ENCODE data around the gene GNG8.
"Not testable (repeated sequence)": the region's sequence is repeated elsewhere in the genome, so short reads cannot be mapped to it uniquely, and the experiment has no call there.

The GNG8 gene

GRCh38 chr19:46644720-46645119 lies 8.7 kb upstream of the GNG8 start:
- DNase-seq, result no peak

- DNase-seq, result no peak
Measured at GRCh38 chr19:46640656-46641055, 4.7 kb upstream of the GNG8 start.

- DNase-seq, result no peak
Measured at GRCh38 chr19:46639358-46640182, 3.6 kb upstream of the GNG8 start.

- no peak for DNase-seq
Measured at GRCh38 chr19:46637224-46637623, 1.2 kb upstream of the GNG8 start.

- no peak for DNase-seq
Measured at GRCh38 chr19:46634656-46635218, 1.3 kb downstream of the GNG8 start.

GRCh38 chr19:46634045-46634655 lies 1.9 kb downstream of the GNG8 start:
- DNase-seq, result peak; percentile 96

- DNase-seq, result no peak
Measured at GRCh38 chr19:46633130-46633529, 2.9 kb downstream of the GNG8 start.

GRCh38 chr19:46631481-46631880 lies 4.5 kb downstream of the GNG8 start:
- DNase-seq, result no peak

- no peak for DNase-seq
Measured at GRCh38 chr19:46630586-46631205, 5.3 kb downstream of the GNG8 start.

- DNase-seq, result no peak
Measured at GRCh38 chr19:46629546-46630025, 6.4 kb downstream of the GNG8 start.

- DNase-seq, result not testable (repeated sequence)
Measured at GRCh38 chr19:46628970-46629369, 7.0 kb downstream of the GNG8 start.

- DNase-seq, result no peak
Measured at GRCh38 chr19:46626446-46626845, 9.6 kb downstream of the GNG8 start.

- DNase-seq, result no peak
Measured at GRCh38 chr19:46625731-46626130, 10.3 kb downstream of the GNG8 start.

- DNase-seq, result no peak
Measured at GRCh38 chr19:46624958-46625661, 10.9 kb downstream of the GNG8 start, which contains the start of gene PTGIR. TSS of gene PTGIR (minus strand) at chr19:46625089. CDS start at chr19:46624225, 864 bp downstream.

- no peak for DNase-seq
Measured at GRCh38 chr19:46623915-46624502, 12.0 kb downstream of the GNG8 start.

- DNase-seq, result no peak
Measured at GRCh38 chr19:46622118-46622446, 13.9 kb downstream of the GNG8 start.

GRCh38 chr19:46621191-46622117 lies 14.5 kb downstream of the GNG8 start:
- DNase-seq, result no peak

GRCh38 chr19:46620716-46621115 lies 15.3 kb downstream of the GNG8 start:
- no peak for DNase-seq

GRCh38 chr19:46620267-46620666 lies 15.7 kb downstream of the GNG8 start:
- DNase-seq, result no peak

- no peak for DNase-seq
Measured at GRCh38 chr19:46618670-46619231, 17.3 kb downstream of the GNG8 start.

- no peak for DNase-seq
Measured at GRCh38 chr19:46617601-46618000, 18.4 kb downstream of the GNG8 start.
